ENCODE results near the gene SSTR5. TPM values are rescaled to one million over a fixed set of nuclear protein-coding genes. Genes with fewer than 3 reads are reported as not detected.

Gene SSTR5
- total and polyA plus RNA-seq, 2 of the 4 experiments (the other 2 are of a cell fraction), result not detected

- Histone ChIP-seq H3K36me3 (ENCODE audit: control insufficient read depth, insufficient read depth, low read length) (no peaks in the 10 kb centered on the region), H4K20me1 (ENCODE audit: insufficient read depth, low read length) (no peaks in the 10 kb centered on the region), H3K4ac (ENCODE audit: low read depth, low read length) (no peak overlapping the region), H3K4me3 (ENCODE audit: insufficient read depth, low read depth, low read length) (no peak overlapping the region), H2BK120ac (ENCODE audit: low read depth, low read length) (no peak overlapping the region), H3K9me1 (ENCODE audit: insufficient read depth, low read length) (no peaks in the 10 kb centered on the region), H4K5ac (ENCODE audit: low read depth, low read length) (no peak overlapping the region), H2BK15ac (ENCODE audit: low read depth, low read length) (no peak overlapping the region), H3K9ac (ENCODE audit: low read depth, low read length) (no peak overlapping the region), H3K9me3 (ENCODE audit: control insufficient read depth, insufficient read depth, low read length) (peaks cover under 1% of the 10 kb centered on the region), H2AK9ac (replicated peaks; ENCODE audit: low read depth, low read length, poor library complexity) (no peak overlapping the region), H3K4me1 (ENCODE audit: control insufficient read depth, insufficient read depth, low read length) (no peaks in the 10 kb centered on the region), H3K23ac (ENCODE audit: low read depth, low read length) (no peak overlapping the region), H3K4me2 (ENCODE audit: low read depth, low read length) (no peak overlapping the region), H3K27ac (ENCODE audit: insufficient read depth, low read length) (no peak overlapping the region), H4K91ac (ENCODE audit: insufficient read depth, low read depth, low read length) (no peak overlapping the region), H2BK5ac (ENCODE audit: low read depth, low read length, poor library complexity, severe bottlenecking) (no peak overlapping the region), H3K79me1 (ENCODE audit: low read depth in 1 of 2, low read length in 2 of 2) (no peaks in the 10 kb centered on the region), H2AFZ (replicated peaks; ENCODE audit: low read length, poor library complexity) (no peak overlapping the region), H3K14ac (replicated peaks; ENCODE audit: low read depth, low read length) (no peak overlapping the region), H3K18ac (ENCODE audit: low read depth, low read length) (no peak overlapping the region), H4K8ac (ENCODE audit: low read depth in 2 of 2, low read length in 2 of 2) (no peak overlapping the region), H2BK20ac (ENCODE audit: low read depth, low read length) (no peak overlapping the region), H3K56ac (ENCODE audit: extremely low read depth, insufficient read depth, low read length) (no peak overlapping the region), H2AK5ac (ENCODE audit: low read depth, low read length) (no peak overlapping the region), H3K27me3 (ENCODE audit: control insufficient read depth, insufficient read depth, low read length) (peaks cover 23% of the 10 kb centered on the region)
- intact Hi-C loops (cut with micrococcal nuclease), result no loop called here
- DNase-seq, result no peak
- no peak for TF ChIP-seq CEBPB (IDR thresholded peaks at IDR 0.05; ENCODE audit: low read depth, low read length)
- TF ChIP-seq FOS (IDR thresholded peaks at IDR 0.05; ENCODE audit: low read depth, low read length), result no peak
- TF ChIP-seq RFX5 (IDR thresholded peaks at IDR 0.05; ENCODE audit: low read depth, low read length), result no peak
- TF ChIP-seq RCOR1 (IDR thresholded peaks at IDR 0.05; ENCODE audit: insufficient replicate concordance, low read length), result no peak
- no peak for TF ChIP-seq ELK1 (IDR thresholded peaks at IDR 0.05; ENCODE audit: borderline replicate concordance, low read depth, low read length)
- ATAC-seq (ENCODE audit: low read depth), result no peak
- CTCF ChIA-PET, result no interaction called here
- POLR2A ChIA-PET (ENCODE audit: unreplicated experiment), result no interaction called here
- 35% methylated on average over 4 of the region's 27 CpGs; no CpG with 5 or more reads in 1 of the 2 experiments for WGBS, 2 experiments (ENCODE audit: extremely low coverage in 2 of 2, insufficient read length in 1 of 2)
- dilution Hi-C loops (cut with HindIII; ENCODE audit: low sequenced_read_pairs, unreplicated experiment), result no loop called here
- in situ Hi-C loops (cut with MboI; ENCODE audit: low sequenced_read_pairs), result no loop called here
- no TSS peak for BruUV-seq (replicated peaks)
Observed at GRCh38 chr16:1090620-1091587, 18.4 kb downstream of the SSTR5 start.

Data from IMR-90 (cell line).